ENCODE data around the gene TMEM208. TPM values are rescaled to one million over a fixed set of nuclear protein-coding genes. Genes with fewer than 3 reads are reported as not detected.

Gene TMEM208
- total RNA-seq = 10 to 100 TPM; 29.8 to 31.0 TPM

GRCh38 chr16:67226804-67227566, at the start of gene TMEM208:
TMEM208 (plus strand) TSS chr16:67227130; CDS start chr16:67227219, 89 bp downstream.
- DNase-seq (peak; percentile 99), ATAC-seq (replicated peaks in 1 of 2) (peak; percentile 98)
- peaks cover 46% of the 10 kb centered on the region for H3K4me1 Mint-ChIP-seq (ENCODE audit: low read depth)
- no peaks in the 10 kb centered on the region for H3K27me3 Mint-ChIP-seq (ENCODE audit: low read depth)
- peak within 1 kb of the TSS; percentile 89 to 98 for H3K4me3 Mint-ChIP-seq
- H3K9me3 Mint-ChIP-seq = no peaks in the 10 kb centered on the region
- peaks cover 5 to 7% of the 10 kb centered on the region in 2 donors for H3K36me3 Mint-ChIP-seq (ENCODE audit: insufficient read depth in 2 of 2)
- H3K27ac Mint-ChIP-seq = peak within 1 kb of the TSS; percentile 85

- no peak overlapping the region for H3K27ac Mint-ChIP-seq
- peak; percentile 50 to 53 for ATAC-seq (replicated peaks in 1 of 2)
Observed at GRCh38 chr16:67177743-67178699, 48.9 kb upstream of the TMEM208 start.

GRCh38 chr16:67179421-67180080, 47.4 kb upstream of the TMEM208 start:
- no peaks in the 10 kb centered on the region for H3K9me3 Mint-ChIP-seq
- H3K4me3 Mint-ChIP-seq = peak overlapping the region in 1 of 2 donors; percentile 21
- H3K36me3 Mint-ChIP-seq (ENCODE audit: insufficient read depth in 2 of 2) = no peaks in the 10 kb centered on the region
- peaks cover 15% of the 10 kb centered on the region for H3K4me1 Mint-ChIP-seq (ENCODE audit: low read depth)
- H3K27me3 Mint-ChIP-seq (ENCODE audit: low read depth) = peaks cover 37% of the 10 kb centered on the region
- DNase-seq (no peak), ATAC-seq (replicated peaks in 1 of 2) (no peak)
- H3K27ac Mint-ChIP-seq = no peak overlapping the region

More at GRCh38 chr16:67177743-67178699, 48.9 kb upstream of the TMEM208 start:
- Mint-ChIP-seq H3K4me1 (ENCODE audit: low read depth) (peaks cover 25% of the 10 kb centered on the region), H3K9me3 (no peaks in the 10 kb centered on the region), H3K4me3 (peak overlapping the region; percentile 65 to 67), H3K36me3 (ENCODE audit: insufficient read depth in 2 of 2) (no peaks in the 10 kb centered on the region), H3K27me3 (ENCODE audit: low read depth) (peaks cover 47% of the 10 kb centered on the region)
- DNase-seq = peak; percentile 50 to 54

- no peak for DNase-seq
- Mint-ChIP-seq H3K27me3 (ENCODE audit: low read depth) (peaks cover 40% of the 10 kb centered on the region), H3K36me3 (ENCODE audit: insufficient read depth in 2 of 2) (peaks cover 0 to under 1% of the 10 kb centered on the region in 2 donors), H3K9me3 (no peaks in the 10 kb centered on the region), H3K4me3 (no peak overlapping the region), H3K4me1 (ENCODE audit: low read depth) (peaks cover 21% of the 10 kb centered on the region), H3K27ac (no peak overlapping the region)
- no peak for ATAC-seq (replicated peaks in 1 of 2)
Observed at GRCh38 chr16:67180166-67180565, 46.8 kb upstream of the TMEM208 start.

DNA sequence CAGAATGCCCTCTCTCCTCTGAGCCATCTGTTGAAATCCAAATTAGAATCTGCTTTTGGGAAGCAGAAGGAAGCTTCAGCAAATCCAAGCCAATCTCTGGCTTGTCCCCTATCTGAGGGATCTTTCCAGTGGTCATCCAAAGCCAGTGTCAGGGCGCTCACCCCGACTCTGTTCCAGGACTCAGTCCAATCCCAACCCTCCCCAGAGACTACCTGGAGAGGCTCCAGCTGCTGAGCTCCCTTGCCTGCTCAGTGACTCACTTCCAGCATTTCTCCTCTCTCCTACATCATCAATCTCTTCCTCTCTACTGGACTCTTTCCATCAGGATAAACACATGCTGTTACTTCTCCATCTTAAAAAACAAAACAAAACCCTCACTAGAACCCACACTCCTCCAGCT, 45.6 kb upstream of the TMEM208 start:
- Mint-ChIP-seq H3K36me3 (ENCODE audit: insufficient read depth in 2 of 2) (peaks cover 0 to 2% of the 10 kb centered on the region in 2 donors), H3K9me3 (no peaks in the 10 kb centered on the region), H3K27me3 (ENCODE audit: low read depth) (peaks cover 36% of the 10 kb centered on the region), H3K4me1 (ENCODE audit: low read depth) (peaks cover 28% of the 10 kb centered on the region), H3K4me3 (no peak overlapping the region), H3K27ac (no peak overlapping the region)
- ATAC-seq (replicated peaks in 1 of 2) (no peak), DNase-seq (no peak)

GRCh38 chr16:67182288-67182687, 44.6 kb upstream of the TMEM208 start:
- Mint-ChIP-seq H3K27me3 (ENCODE audit: low read depth) (peaks cover 28% of the 10 kb centered on the region), H3K4me1 (ENCODE audit: low read depth) (peaks cover 27% of the 10 kb centered on the region), H3K27ac (no peak overlapping the region), H3K9me3 (no peaks in the 10 kb centered on the region), H3K4me3 (no peak overlapping the region), H3K36me3 (ENCODE audit: insufficient read depth in 2 of 2) (peaks cover 0 to 2% of the 10 kb centered on the region in 2 donors)
- ATAC-seq (replicated peaks in 1 of 2) (no peak), DNase-seq (no peak)

- H3K36me3 Mint-ChIP-seq (ENCODE audit: insufficient read depth in 2 of 2) = peaks cover 0 to 2% of the 10 kb centered on the region in 2 donors
- H3K9me3 Mint-ChIP-seq = no peaks in the 10 kb centered on the region
- H3K4me3 Mint-ChIP-seq = no peak overlapping the region
- no peak overlapping the region for H3K27ac Mint-ChIP-seq
- ATAC-seq (replicated peaks in 1 of 2) (no peak), DNase-seq (no peak)
- H3K27me3 Mint-ChIP-seq (ENCODE audit: low read depth) = peaks cover 21% of the 10 kb centered on the region
- H3K4me1 Mint-ChIP-seq (ENCODE audit: low read depth) = peaks cover 19% of the 10 kb centered on the region
Observed at GRCh38 chr16:67183284-67183626, 43.7 kb upstream of the TMEM208 start.

DNA sequence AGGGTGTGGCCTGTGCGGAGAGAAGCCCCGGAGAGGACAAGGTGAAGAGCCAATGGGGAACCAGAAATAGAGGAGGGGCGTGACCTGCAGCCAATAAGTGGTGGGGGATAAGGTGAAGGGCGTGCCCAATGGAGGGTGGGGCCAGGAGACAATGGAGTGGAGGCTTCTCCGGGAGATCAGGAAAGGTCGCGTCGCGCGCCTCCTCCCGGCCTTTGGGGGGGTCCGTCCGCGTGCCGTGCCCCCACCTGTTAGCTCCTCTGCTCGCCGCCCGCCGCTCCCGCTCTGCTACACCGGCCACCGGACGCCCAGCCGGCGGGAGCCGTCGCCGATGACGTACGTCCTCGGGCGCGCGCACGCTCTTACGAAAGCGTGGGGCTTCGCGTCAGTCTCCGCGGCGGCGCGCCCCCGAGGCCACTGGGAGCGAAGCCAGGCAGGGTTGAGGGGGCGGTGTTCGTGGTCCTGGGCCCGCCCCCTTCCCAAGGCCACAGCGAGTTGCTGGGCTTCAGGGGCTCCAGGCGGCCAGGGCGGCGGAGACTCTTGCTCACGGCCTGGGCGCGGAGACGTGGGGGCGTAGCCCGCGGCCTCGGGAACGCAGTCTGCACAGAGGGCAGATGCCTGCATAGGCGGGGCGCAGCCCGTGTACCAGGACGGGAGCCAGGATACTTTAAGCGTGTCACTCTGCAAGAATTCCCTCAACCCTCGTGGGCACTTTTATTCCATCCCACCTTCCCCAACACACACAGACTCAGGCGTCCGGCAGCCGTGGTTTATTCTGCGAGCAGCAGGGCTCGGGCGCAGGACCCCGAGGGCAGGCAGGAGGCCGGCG, 43.1 kb upstream of the TMEM208 start, which contains the start of gene MATCAP1:
MATCAP1 (minus strand) TSS at position 337 of the 826 bp plus-strand sequence. CDS start 3,353 bp downstream, outside the sequence.
- peaks cover 16% of the 10 kb centered on the region for H3K4me1 Mint-ChIP-seq (ENCODE audit: low read depth)
- H3K9me3 Mint-ChIP-seq = no peaks in the 10 kb centered on the region
- ATAC-seq (replicated peaks in 1 of 2) (peak; percentile 95 to 96), DNase-seq (peak; percentile 93 to 97)
- no peak within 1 kb of the TSS for H3K4me3 Mint-ChIP-seq
- peaks cover 18% of the 10 kb centered on the region for H3K27me3 Mint-ChIP-seq (ENCODE audit: low read depth)
- peaks cover 0 to 2% of the 10 kb centered on the region in 2 donors for H3K36me3 Mint-ChIP-seq (ENCODE audit: insufficient read depth in 2 of 2)
- no peak within 1 kb of the TSS for H3K27ac Mint-ChIP-seq

DNA sequence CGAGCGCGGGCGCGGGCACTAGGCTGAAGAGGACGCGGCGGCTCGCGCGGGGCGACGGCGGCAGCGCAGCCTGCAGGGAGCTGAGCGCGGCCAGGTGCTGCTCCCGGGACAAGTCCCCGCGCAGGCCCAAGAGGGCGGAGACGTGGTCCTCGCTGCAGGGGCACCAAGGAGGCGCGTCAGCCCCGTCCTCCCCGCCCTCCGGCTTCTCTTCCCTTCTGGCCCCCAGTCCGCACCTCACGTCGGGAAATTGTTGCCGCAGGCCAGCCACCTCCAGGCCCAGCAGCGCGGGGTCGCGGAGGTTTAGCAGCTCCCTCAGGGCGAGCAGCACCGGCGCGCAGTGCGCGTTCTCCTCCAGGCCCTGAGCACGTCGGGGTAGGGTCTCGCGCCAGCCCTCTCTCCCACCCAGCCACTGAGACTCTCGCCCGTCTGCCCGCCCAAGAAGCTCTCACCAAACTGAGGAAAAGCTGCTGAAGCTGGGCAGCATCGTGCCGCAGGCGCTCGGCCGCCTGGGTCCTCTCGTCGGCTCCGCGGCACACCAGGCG, 42.4 kb upstream of the TMEM208 start:
- peaks cover 0 to 2% of the 10 kb centered on the region in 2 donors for H3K36me3 Mint-ChIP-seq (ENCODE audit: insufficient read depth in 2 of 2)
- ATAC-seq (replicated peaks in 1 of 2) (peak; percentile 2 to 14), DNase-seq (peak; percentile 41 to 55)
- no peak overlapping the region for H3K27ac Mint-ChIP-seq
- no peak overlapping the region for H3K4me3 Mint-ChIP-seq
- no peaks in the 10 kb centered on the region for H3K9me3 Mint-ChIP-seq
- peaks cover 12% of the 10 kb centered on the region for H3K27me3 Mint-ChIP-seq (ENCODE audit: low read depth)
- peaks cover 14% of the 10 kb centered on the region for H3K4me1 Mint-ChIP-seq (ENCODE audit: low read depth)

- Mint-ChIP-seq H3K36me3 (ENCODE audit: insufficient read depth in 2 of 2) (peaks cover 0 to 2% of the 10 kb centered on the region in 2 donors), H3K27ac (peak overlapping the region; percentile 58)
Observed at GRCh38 chr16:67184995-67185650, 41.8 kb upstream of the TMEM208 start.

GRCh38 chr16:67185651-67186134, 41.2 kb upstream of the TMEM208 start:
- no peaks in the 10 kb centered on the region for H3K9me3 Mint-ChIP-seq
- H3K27me3 Mint-ChIP-seq (ENCODE audit: low read depth) = peaks cover 12% of the 10 kb centered on the region
- H3K27ac Mint-ChIP-seq = no peak overlapping the region
- peaks cover 14% of the 10 kb centered on the region for H3K4me1 Mint-ChIP-seq (ENCODE audit: low read depth)
- ATAC-seq (replicated peaks in 1 of 2) (no peak), DNase-seq (no peak)
- H3K4me3 Mint-ChIP-seq = peak overlapping the region in 1 of 2 donors; percentile 94
- peaks cover 0 to 2% of the 10 kb centered on the region in 2 donors for H3K36me3 Mint-ChIP-seq (ENCODE audit: insufficient read depth in 2 of 2)

More at GRCh38 chr16:67184995-67185650, 41.8 kb upstream of the TMEM208 start:
- H3K4me1 Mint-ChIP-seq (ENCODE audit: low read depth) = peaks cover 14% of the 10 kb centered on the region
- DNase-seq (peak; percentile 90 to 92), ATAC-seq (replicated peaks in 1 of 2) (peak; percentile 28 to 34)
- no peaks in the 10 kb centered on the region for H3K9me3 Mint-ChIP-seq
- H3K4me3 Mint-ChIP-seq = peak overlapping the region in 1 of 2 donors; percentile 94
- peaks cover 12% of the 10 kb centered on the region for H3K27me3 Mint-ChIP-seq (ENCODE audit: low read depth)
